Hindlimb muscle (tissue), 1 donor: ENCODE measurements around the gene GRID2IP. TPM values are rescaled to one million over a fixed set of nuclear protein-coding genes. Genes with fewer than 3 reads are reported as not detected.
"Not testable (repeated sequence)": the region's sequence is repeated elsewhere in the genome, so short reads cannot be mapped to it uniquely, and the experiment has no call there.

ENCODE experiments used
- DNase-seq: peaks from one replicate; pipeline ENCODE4 v3.0.0-alpha.2; 2013
- polyA plus RNA-seq: library from polyadenylated mRNA; unstranded; fragments of 120-200 nt; gene quantifications from one replicate; pipeline ENCODE4 v1.2.1, GENCODE V29; 2013; ENCODE audit not compliant: insufficient read length

GRID2IP gene
- 0.18 TPM for polyA plus RNA-seq

DNA sequence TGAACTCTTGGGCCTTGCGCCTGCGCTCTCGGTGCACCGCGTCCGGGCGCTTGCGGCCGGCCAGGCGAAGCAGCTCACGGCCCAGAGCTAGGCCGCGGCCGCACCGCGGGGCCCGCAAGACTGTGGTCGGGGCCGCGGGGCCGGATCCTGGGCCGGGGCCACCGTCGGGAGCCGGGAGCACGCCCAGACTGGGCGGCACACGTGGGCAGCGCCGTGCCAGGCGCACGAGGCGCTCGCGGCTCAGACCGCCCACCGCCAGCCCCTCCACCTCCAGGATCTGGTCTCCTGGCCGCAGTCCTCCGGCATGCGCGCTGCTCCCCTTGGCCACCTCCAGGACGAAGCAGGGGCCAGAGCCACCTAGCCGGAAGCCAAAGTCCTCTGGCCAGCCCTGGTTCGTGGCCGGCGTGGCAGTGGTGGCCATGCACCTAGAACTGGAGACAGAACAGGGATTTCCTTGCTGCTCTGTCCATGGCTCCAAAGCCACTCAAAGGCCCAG lies at the start of gene GRID2IP:
TSS of gene GRID2IP (minus strand) at position 446 of the 496 bp plus-strand sequence. CDS start at position 421, 25 bp downstream.
- no peak for DNase-seq

DNA sequence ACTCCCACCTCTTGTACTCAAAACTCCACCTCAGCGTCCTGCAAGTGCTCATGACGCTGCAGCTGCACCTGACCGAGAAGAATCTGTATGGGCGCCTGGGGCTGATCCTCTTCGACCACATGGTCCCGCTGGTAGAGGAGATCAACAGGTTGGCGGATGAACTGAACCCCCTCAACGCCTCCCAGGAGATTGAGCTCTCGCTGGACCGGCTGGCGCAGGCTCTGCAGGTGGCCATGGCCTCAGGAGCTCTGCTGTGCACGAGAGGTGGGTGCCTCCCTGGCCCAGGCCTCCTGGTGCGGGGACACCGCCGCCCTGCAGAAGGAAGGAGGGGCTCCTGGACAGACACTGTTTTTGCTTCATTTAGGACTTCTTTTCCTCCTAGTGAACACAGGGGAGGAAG lies 48.8 kb upstream of the GRID2IP start:
- no peak for DNase-seq

DNA sequence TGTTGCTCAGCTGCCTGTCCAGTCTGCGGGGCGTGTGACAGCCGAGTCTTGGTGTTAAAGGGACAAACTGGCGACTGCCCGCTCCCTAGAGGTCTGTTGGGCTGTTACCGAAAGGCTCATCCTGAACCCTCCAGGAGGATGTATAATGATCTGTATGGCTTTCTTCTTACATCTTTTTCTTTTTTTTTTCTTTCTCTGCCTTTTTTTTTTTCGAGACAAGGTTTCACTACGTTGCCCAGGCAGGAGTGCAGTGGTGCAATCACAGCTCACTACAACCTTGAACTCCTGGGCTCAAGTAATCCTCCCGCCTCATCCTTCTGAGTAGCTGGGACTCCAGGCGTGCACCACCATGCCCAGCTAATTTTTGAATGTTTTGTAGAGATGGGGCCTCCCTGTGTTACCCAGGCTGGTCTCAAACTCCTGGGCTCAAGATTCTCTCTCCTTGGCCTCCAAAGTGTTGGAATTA lies 39.4 kb upstream of the GRID2IP start:
- DNase-seq = no peak

DNA sequence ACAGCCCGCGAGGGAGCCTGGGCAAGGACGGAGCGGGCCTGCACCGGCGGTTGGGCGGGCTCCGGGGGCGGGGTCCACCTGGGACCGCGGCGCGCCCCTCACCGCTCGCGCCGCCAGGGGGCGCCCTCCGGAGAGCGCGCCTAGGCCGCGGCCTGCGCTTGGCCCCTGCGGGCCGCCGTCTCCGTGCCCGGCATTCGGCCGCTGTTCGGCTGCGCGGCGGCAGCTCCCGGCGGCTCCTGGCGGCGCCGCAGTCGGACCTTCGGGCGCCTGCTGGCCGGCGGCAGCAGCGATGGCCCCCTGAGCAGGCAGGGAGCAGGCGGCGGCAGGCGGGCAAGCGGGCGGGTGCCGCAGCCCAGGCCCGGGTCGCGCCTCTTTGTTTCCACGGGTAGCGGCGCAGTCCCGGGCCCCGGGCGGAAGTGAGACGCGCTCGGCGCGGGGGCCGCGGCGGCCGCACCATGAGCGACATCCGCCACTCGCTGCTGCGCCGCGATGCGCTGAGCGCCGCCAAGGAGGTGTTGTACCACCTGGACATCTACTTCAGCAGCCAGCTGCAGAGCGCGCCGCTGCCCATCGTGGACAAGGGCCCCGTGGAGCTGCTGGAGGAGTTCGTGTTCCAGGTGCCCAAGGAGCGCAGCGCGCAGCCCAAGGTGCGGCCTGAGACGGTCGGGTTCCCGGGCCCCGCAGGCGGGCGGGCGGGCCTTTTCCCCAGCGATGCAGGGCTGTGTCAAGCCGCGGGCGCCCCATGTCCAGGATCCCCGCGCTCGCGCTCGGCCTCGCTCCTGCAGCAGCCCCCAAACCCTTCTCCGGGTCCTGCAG lies 38.8 kb upstream of the GRID2IP start, which contains the start of gene INTS15:
TSS of gene INTS15 (plus strand) at position 193 of the 816 bp plus-strand sequence. CDS start at position 456, 263 bp downstream.
- DNase-seq = peak; percentile 93

DNA sequence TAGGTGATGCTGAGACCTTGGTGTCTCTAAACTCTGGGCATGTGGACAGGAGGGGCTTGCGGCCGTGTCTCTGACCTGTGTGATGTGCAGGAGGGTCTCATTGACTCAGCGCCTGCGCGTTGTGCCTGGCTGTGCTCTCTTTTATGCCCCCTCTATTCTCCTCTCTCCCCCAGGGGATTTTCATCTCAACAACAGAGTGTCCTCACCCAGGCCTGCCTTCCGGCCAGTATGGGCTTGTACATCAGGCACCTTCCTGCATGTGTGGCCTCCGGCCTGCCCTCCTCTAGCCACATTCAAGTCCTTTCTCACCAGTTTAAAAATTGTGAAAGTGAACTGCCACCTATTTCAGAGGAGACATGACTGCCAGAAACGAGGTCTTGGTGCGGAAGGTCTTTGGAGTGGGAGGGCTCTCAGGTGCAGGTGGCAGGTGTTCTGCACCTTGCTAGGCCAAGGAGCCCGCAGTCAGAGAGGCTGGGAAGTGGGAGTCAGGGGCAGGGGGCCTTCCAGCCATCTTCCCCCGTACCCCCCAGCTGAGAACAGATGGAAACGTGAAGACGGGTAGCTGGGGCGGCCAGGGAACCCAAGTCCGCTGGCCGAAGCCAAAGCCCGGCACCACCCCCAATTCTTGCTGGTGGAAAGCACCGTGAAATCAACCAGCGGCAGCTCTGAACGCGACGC lies 38.0 kb upstream of the GRID2IP start:
- DNase-seq = no peak

DNA sequence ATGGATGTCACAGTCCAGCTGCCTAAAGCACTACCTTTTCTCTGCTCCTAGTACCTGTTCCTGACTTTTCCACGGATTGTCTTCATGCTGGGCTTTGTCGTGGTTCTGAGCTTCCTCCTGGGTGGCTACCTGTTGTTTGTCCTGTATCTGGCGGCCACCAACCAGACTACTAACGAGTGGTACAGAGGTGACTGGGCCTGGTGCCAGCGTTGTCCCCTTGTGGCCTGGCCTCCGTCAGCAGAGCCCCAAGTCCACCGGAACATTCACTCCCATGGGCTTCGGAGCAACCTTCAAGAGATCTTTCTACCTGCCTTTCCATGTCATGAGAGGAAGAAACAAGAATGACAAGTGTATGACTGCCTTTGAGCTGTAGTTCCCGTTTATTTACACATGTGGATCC lies 37.3 kb upstream of the GRID2IP start:
- no peak for DNase-seq

DNA sequence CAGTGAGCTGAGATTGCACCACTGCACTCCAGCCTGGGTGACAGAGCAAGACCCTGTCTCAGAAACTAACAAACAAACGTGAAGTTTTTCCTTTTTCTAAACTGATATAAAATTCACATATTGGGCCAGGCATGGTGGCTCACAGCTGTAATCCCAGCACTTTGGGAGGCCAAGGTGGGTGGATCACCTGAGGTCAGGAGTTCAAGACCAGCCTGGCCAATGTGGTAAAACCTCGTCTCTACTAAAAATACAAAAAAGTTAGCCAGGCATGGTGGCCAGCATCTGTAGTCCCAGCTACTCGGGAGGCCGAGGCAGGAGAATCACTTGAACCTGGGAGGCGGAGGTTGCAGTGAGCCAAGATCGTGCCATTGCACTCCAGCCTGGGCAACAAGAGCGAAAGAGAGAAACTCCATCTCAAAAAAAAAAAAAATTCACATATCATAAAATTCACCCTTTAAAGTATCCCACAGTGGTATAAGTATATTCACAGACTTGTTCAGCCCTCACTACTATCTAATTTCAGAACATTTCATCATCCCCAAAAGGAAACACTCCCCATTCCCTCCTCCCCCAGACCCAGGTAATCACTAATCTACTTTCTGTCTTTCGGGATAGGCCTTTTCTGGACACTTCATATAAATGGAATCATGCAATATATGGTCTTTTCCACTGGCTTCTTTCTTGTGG lies 34.6 kb upstream of the GRID2IP start:
- DNase-seq = not testable (repeated sequence)

DNA sequence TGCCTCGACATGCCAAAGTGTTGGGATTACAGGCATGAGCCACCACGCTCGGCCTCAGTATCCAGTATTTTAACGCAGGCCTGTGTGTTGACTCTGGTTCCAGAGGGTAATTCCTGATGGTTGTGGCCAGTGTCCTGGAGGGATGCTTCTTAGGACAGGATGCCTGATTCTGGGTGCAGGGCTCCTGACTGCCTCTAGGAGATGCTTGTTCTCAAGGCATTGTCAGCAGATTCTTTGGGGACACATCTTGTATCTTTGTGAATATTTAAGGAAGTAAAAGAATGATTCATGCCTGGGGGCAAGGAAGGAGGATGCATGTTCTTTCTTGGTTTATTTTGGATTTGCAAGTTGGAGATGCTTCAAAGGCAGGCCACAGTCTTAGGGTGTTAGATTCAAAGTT lies 28.2 kb upstream of the GRID2IP start:
- DNase-seq = no peak

DNA sequence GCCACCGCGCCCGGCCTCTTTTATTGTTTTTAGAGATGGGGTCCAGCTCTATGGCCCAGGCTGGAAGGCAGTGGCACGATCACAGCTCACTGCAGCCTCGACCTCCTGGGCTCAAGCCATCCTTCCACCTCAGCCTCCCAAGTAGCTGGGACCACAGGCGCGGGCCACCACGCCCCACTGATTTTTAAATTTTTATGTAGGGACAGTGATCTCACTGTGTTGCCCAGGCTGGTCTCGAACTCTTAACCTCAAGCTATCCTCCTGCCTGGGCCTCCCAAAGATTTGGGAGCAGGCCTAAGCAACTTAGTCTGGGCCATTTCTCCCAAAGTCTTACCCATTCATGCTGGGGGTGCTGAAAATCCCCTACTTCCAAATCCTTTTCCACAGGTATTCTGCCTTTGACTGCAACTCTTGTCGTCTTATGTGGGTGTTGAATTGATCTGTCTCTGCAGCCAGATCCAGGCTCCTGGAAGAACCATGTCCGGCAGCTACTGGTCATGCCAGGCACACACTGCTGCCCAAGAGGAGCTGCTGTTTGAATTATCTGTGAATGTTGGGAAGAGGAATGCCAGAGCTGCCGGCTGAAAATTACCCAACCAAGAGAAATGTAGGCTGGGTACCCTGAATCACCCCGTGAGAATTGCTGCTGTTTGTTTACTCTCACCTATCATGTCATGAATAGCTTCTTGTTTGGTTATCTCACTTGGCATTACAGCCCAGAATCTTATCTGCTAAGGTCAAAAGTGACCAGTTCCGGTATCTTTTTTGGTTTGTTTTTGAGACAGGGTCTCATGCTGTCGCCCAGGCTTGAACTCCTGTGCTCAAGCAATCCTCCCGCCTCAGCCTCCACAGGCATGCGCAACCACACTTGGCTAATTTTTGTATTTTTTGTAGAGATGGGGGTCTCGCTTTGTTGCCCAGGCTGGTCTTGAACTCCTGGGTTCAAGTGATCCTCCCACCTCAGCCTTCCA lies 27.1 kb upstream of the GRID2IP start:
- no peak for DNase-seq

DNA sequence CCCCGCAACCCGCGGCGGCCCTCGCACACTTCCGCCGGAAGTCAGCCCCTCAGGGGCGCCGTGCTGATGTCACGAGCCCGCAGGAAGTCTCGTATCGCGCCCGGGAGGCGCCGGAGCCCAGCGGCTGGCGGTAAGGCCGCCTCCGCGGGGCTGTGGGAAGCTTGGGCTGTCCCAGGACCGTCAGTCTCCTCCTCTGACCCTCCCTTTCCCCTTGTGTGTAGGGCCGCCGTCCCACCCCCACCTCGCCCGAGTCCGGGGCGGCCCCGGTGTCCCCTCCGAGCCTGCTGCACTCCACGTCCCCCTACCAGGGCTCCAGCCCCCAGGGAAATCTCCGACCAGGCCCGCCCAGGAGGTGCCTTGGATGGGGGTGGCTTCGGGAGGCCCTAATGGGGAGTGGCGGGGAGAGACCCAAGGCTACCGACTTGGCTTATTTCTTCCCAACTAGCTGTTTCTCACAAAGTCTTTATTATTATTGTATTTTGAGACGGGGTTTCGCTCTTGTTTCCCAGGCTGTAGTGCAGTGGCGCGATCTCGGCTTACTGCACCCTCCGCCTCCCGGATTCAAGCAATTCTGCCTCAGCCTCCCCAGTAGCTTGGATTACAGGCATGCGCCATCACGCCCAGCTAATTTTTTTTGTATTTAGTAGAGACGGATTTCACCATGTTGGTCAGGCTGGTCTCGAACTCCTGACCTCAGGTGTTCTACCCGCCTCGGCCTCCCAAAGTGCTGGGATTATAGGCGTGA lies 26.3 kb upstream of the GRID2IP start, which contains the start of gene ZDHHC4:
TSS of gene ZDHHC4 (plus strand) at position 86 of the 745 bp plus-strand sequence. CDS start 3,108 bp downstream, outside the sequence.
- peak; percentile 95 for DNase-seq

DNA sequence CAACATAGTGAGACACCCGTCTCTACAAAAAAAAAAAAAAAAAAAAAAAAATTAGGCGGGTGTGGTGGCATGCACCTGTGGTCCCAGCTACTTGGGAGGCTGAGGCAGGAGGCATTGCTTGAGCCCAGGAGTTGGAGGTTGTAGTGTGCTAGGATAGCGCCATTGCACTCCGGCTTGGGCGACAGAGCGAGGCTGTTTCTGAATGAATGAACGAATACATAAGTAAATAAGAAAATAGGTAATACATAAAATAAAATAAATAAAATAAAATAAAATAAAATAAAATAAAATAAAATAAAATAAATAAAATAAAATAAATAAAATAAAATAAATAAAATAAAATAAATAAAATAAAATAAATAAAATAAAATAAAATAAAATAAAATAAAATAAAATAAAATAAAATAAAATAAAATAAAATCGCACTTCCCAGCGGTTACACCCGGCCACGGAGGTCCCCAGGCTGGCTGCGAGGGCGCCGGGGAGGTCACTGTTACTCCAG lies 25.7 kb upstream of the GRID2IP start:
- DNase-seq = not testable (repeated sequence)

DNA sequence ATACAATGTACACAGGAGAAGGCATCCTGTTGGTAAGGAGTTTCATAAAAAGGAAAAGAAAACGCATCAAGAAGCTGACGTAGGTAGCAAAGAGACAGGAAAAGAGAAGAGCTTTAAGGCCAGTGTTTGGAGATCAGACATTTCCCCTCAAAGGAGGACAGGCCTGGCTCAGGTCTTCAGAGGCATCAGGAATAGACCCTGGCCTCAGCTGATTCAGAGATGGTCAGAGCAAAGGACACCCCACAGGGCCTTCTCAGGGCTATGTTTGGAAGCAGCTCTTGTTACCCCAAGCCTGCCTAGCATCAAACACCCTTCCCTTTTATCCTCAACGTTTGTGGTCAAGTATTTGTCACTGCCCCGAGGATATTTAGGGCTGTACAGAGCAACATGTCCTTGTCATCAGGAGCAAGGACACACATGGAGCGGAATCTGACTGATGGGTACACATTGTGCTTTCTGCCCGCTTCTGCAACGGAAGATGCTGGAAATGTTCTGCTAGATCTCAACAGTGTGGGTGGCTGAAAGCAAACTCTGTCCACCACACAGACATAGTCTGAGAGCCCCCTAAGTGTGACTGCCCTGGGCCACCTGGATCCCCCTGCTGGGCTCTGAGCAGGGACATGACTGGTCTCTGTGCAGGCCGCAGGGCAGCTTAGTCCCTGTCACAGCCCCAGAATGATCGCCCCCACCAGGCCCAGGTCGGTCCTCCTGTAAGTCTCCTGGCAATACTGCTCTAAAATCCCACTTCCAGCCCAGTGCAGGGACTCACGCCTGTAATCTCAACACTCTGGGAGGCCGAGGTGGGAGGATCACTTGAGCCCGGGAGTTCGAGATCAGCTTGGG lies 25.0 kb upstream of the GRID2IP start:
- DNase-seq = no peak

DNA sequence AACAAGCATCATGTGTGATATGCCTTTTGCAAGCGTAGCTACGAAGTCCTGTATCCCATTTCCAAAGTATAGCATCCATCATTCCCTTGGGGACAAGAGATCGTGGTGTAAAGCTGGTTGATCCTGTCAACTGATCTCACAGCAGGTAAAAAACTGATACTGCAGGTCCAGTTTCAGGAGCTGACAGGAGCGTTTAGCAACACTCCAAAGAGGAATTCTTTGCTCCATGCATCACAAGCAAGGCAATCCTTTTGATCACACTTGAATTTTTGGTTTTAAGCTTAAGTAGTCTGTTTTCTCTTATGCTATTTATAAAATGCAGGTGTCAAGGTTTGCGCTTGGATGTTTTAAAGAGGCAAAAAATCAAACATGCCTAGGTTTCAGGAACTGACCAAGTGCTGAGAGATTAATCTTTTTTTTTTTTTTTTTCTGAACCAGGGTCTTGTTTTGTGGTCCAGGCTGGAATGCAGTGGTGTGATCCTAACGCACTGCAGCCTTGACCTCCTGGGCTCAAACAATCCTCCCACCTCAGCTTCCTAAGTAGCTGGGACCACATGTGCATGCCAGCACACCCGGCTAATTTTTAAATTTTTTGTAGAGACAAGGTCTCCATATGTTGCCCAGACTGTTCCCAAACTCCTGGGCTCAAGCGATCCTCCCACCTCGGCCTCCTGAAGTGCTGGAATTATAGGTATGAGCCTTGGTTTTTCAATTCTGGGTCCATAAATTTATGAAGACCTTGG lies 24.2 kb upstream of the GRID2IP start:
- DNase-seq = no peak

DNA sequence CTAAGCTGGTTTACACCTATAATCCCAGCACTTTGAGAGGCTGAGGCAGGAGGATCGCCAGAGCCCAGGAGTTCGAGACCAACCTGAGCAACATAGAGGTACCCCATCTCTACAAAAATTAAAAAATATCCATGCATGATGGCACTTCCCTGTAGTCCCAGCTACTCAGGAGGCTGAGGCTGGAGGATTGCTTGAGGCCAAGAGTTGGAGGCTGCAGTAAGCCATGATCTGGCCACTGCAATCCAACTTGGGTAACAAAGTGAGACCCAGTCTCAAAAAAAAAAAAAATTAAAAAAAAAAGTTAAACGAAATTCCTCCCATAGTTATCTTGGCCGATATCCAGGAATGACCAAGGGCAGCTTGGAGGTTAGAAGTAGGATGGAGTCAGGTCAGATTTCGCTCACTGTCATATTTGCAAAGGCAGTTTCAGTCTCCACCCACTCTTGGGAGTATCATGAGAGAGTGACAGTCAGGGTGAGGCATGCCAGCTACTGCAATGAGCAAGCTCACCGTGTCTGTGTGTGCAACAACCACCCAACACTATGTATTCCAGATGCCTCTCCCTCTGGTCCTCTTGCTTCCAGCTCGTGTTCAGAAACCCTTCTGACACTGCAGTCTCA lies 20.0 kb upstream of the GRID2IP start:
- DNase-seq = no peak

DNA sequence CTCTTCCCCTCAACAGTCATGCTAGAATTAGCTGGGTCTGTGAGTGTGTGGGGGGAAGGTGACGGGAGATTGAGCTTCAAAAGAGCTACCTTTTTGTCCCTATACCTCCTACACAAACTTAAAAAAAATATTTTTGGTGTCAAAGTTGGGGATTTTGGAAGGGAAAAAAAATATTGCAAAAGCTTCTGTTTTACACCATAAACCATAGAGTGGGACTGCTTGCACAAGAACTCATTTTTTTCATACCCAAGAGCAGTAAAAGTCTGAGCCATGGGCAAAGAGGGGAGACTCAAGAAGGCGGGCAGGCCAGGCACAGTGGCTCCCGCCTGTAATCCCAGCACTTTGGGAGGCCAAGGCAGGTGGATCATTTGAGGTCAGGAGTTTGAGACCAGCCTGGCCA lies 16.6 kb upstream of the GRID2IP start:
- DNase-seq = no peak

DNA sequence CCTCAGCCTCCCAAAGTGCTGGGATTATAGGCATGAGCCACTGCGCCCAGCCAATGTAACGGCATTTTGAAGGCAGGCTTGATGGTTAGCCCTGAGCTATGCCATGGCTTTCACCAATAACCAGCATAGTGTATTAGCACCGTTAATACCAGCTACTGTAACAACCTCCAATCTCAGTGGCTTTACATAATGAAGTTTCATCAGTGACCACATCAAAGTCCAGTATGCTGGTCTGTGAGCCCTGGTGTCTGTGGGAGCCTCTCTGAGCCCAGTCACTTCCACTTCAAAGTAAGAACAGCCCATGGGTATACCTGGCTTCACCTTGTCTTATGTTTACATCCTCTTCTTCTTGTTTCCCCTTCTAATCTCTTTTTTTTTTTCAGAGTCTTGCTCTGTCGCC lies 14.4 kb upstream of the GRID2IP start:
- no peak for DNase-seq

DNA sequence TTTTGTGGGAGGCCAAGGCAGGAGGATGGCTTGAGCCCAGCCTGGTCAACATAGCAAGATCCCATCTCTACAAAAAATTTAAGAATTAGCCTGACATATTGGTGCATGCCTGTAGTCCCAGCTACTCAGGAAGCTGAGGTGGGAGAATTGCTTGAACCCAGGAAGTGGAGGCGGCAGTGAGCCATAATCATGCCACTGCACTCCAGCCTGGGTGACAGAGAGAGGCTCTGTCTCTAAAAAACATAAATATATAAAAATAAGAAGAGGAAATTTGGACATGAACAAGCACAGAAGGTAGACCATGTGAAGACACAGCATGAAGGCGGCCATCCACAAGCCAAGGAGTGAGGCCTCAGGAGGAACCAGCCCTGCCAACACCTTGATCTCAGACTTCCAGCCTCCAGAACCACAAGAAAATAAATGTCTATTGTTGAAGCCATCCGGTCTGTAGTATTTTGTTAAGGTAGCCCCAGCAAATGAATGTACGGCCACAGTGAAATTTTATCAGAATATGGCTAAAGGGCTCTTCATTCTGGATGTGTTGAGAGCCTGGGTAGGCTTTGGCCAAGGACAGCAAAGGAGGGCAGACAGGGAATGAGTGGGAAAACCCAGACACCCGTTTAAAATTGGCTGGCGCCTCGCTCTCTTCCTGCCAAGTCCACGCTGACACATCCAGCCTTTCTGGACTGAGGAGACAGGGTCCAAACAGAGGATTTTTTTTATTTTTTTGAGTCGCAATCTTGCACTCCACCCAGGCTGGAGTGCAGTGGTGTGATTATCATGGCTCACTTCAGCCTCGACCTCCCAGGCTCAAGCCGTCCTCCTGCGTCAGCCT lies 12.9 kb upstream of the GRID2IP start:
- DNase-seq = no peak
